HG02870 (cell line): Measurements from ENCODE around the gene TULP4.
A peak's percentile ranks its signal among the peaks of the same experiment; 100 is the strongest.

ENCODE experiments used
- ATAC-seq: cut with Tn5 transposase; IDR thresholded peaks from one replicate; pipeline ENCODE4 v1.9.1; 2021; ENCODE audit warnings: mild to moderate bottlenecking, moderate library complexity; ENCODE audit not compliant: unreplicated experiment

TULP4 gene

DNA sequence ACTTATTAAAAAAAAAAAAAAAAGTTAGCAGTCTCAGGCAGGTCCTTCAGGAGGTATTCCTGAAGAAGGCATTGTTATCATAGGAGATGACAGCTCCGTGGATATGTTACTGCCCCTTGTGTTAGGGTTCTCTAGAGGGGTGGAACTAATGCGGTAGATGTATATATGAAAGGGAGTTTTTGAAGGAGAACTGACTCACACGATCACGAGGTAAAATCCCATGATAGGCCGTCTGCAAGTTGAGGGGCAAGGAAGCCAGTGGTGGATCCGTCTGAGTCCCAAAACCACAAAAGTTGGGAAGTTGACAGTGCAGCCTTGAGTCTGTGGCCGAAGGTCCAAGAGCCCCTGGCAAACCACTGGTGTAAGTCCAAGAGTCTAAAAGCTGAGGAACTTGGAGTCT lies 103.4 kb downstream of the TULP4 start:
- ATAC-seq = no peak

- no peak for ATAC-seq
Measured at GRCh38 chr6:158416883-158417759, 104.9 kb downstream of the TULP4 start.

DNA sequence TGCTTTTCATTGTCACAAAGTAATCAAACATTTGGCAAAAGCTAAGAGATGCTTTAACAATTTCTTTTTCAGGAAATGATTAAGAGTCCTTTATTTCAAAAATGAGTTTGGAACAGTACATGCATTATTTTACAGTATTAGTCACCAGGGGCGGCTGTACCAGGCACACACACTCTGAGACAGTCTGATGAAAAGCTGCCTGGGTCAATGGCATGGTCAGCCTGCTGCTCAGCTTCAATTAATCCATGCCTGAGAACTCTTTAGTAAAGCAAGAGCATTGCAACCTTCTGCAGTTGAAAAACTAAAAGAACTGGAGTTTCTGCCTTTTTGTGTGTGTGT lies 105.5 kb downstream of the TULP4 start:
- no peak for ATAC-seq

GRCh38 chr6:158418501-158418900 lies 106.2 kb downstream of the TULP4 start:
- no peak for ATAC-seq

- ATAC-seq = no peak
Measured at GRCh38 chr6:158419339-158419909, 107.2 kb downstream of the TULP4 start.

DNA sequence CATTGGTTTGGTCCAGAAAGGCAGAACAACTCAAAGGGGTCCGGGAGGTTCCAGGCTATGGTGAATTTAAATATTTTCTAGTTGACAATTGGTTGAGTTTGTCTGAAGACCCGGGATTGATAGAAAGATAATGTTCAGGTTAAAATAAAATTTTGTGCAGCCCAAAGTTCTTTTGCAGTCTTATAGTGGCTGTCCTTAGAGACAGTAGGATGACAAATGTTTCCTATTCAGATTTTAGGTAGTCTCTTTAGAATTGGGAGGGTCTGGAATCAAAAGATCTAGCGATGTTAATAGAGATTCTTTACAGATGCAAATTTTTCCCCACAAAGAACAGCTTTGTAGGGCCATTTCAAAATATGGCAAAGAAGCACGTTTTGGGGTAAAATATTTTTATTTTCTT lies 109.1 kb downstream of the TULP4 start:
- no peak for ATAC-seq

- no peak for ATAC-seq
Measured at GRCh38 chr6:158422629-158423238, 110.5 kb downstream of the TULP4 start.

DNA sequence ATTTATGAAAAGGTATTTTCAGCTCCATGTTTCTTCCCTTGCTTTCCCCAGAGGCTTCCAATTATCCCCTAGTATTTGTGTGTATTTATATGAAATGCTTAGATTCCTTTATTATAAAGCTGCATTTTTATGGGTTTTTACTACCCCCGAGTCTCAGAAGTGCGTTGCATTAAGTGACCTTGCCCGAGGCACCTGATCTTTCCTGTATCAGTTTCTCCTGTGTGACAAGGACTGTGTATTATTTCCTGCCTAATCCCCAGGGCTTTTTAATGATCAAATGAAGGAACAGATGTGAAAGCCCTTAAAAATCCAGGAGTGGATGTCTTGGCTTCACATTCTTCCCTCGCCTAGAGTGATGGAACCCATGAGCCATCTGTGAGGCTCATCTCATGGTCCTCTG lies 118.8 kb downstream of the TULP4 start:
- ATAC-seq = no peak

GRCh38 chr6:158431560-158431959 lies 119.3 kb downstream of the TULP4 start:
- ATAC-seq = no peak

- no peak for ATAC-seq
Measured at GRCh38 chr6:158437571-158437970, 125.3 kb downstream of the TULP4 start.

- ATAC-seq = no peak
Measured at GRCh38 chr6:158438226-158438625, 126.0 kb downstream of the TULP4 start.

DNA sequence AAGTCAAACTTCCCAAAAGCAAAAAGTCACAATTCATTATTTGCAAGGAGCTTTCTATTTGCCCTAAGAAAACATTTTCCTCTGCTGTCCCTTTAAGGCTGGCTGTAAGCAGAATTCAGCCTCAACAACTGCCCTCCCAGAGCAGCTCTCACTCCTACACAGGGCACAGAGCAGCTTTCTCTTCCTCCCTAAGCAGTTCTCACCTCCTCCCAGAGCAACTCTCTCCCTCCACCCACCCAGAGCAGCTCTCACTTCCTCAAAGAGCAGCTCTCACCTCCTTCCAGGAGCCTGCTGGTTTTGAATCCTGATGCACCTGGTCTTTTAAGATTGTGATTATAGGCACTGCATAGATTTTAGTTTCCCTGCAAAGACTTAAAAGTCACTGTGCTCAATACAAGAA lies 127.0 kb downstream of the TULP4 start:
- peak; percentile 98 for ATAC-seq

- ATAC-seq = no peak
Measured at GRCh38 chr6:158441716-158442215, 129.5 kb downstream of the TULP4 start.

DNA sequence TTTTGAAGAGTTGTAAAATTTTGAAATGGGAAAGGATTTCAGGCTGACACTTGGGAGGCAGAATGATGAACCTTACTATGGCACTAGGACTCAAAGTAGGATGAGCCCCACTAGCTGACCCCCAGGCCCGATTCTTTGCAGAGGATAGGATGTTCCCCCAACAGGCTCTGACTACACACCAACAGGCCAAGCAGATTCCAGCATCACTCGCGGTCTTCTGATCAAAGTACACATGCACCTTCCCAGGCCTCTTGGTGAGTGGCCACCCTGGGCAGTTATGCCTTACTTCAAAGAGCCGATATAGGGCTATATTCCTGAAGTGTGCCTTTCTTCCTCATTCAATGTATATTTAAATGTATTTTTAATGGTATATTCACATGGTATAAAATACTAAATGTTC lies 130.0 kb downstream of the TULP4 start:
- no peak for ATAC-seq

DNA sequence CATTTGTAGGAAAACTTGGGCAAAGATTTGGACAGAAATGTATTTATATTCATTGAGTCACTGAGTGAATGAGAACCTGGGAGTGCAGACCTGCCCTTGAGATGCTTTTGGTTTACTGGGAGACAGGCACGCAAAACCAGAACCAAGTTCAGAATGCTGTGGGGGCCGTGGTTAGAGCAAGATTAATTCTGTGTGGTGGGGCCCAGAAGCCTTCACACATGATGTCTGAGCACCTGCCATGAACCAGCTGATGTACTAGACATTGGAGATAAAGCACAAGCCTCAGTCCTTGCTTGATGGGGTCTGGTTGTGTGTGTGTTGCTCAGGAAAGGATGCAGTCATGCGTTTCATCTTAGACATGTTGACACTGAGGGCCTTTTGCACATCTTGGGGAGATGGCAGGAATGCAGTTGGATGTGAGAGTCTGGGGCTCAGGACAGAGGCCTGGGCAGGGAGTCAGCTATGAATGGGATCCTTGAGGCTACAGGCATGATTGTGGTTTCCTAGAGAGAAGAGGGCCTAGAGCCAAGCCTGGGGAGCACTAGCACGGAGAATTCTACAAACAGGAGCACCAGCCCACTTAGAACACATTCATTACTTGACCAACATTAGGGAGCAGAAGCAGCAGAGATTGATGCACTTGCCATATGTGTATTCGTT lies 133.3 kb downstream of the TULP4 start:
- ATAC-seq = no peak

GRCh38 chr6:158448856-158449255 lies 136.6 kb downstream of the TULP4 start:
- ATAC-seq = no peak

DNA sequence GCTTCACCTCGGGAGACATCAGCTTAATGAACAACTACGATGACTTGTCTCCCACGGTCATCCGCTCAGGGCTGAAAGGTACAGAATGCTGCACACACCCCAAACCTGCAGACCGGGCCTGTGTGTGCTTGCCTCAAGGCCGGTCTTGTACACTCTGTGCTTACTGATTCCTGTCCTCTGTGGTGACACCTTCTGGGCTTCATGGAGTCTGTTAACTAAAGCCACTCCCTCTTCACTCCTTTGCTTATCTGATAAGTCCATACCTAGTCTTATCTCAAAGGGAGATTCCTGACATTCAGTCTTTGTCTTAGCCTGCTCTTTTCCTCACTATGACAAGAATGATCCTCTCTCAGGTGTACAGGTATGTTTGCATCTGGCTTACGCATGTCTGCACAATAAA lies 139.9 kb downstream of the TULP4 start:
- no peak for ATAC-seq

- no peak for ATAC-seq
Measured at GRCh38 chr6:158457131-158457530, 144.9 kb downstream of the TULP4 start.

DNA sequence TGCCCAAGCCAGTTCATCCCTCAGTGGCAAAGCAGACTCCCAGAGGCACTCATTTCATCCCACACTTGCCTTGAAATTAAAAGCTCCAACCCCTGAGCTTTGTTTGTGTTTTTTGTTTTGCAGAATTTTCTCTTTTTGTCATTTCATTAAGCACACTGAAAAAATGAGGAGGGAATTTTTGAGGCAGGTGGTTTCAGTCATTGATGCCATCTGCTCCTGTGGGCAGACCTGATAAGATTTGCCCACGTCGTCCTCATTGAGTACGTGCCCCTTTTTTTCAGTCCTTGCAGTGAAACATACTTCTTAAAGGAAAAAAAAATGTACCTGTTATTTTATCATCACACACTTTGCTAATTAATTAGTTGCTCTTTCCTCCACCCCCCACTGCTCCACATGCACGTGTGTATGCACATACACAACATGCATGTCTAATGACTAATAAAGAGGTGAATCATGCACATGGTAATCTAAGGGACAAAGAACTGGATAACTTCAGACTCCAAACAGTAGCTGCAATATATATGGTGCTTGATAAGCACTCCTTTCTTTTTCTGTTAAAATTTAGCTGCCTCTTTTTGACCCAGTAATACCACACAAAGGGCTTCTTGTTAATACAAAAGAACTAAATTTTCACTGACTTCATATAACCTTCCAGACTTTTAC lies 145.5 kb downstream of the TULP4 start:
- no peak for ATAC-seq

GRCh38 chr6:158459726-158460125 lies 147.5 kb downstream of the TULP4 start:
- no peak for ATAC-seq

DNA sequence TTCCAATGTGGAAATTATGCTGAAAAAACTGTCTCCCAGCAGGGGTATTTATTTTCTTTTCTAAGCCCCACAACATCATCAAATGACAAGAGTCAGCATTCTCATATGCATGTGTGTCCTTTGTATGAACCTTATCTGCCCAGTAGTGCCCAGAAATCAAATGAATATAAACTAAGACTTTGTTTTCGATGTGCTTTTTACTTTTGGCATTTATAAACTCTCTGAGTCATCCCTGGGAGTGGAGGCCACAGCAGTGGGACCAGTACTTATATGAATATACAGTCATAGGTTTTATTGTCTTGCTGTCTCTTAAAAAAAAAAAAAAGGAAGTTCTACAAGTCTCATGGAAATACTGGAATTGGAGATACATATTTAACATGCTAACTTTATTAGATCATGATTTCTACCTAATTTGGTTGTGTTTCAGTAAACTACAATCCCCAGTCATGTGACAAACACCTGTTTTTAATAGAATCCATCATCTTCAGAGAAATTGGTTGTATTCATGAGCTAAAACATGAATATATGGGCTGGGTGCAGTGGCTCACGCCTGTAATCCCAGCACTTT lies 148.4 kb downstream of the TULP4 start:
- no peak for ATAC-seq
